ENCODE data around the gene MPPED1. TPM values are rescaled to one million over a fixed set of nuclear protein-coding genes. Genes with fewer than 3 reads are reported as not detected.

MPPED1 gene
- total and polyA plus RNA-seq, 8 donors, result 0.19 to 1.5 (median 0.47) TPM; not detected in 4

- no peaks in the 10 kb centered on the region for H3K4me1 ChIP-seq
- no peaks in the 10 kb centered on the region for H3K27me3 ChIP-seq
- no peak overlapping the region for H3K4me3 ChIP-seq
- TF ChIP-seq, protein P1, sequence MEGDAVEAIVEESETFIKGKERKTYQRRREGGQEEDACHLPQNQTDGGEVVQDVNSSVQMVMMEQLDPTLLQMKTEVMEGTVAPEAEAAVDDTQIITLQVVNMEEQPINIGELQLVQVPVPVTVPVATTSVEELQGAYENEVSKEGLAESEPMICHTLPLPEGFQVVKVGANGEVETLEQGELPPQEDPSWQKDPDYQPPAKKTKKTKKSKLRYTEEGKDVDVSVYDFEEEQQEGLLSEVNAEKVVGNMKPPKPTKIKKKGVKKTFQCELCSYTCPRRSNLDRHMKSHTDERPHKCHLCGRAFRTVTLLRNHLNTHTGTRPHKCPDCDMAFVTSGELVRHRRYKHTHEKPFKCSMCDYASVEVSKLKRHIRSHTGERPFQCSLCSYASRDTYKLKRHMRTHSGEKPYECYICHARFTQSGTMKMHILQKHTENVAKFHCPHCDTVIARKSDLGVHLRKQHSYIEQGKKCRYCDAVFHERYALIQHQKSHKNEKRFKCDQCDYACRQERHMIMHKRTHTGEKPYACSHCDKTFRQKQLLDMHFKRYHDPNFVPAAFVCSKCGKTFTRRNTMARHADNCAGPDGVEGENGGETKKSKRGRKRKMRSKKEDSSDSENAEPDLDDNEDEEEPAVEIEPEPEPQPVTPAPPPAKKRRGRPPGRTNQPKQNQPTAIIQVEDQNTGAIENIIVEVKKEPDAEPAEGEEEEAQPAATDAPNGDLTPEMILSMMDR (IDR thresholded peaks at IDR 0.05), result no peak
- no peak for DNase-seq
- H3K27ac ChIP-seq, result no peak overlapping the region
- WGBS, 5 donors, result 73 to 86% (median 78%) methylated on average over 17 to 18 of the region's 18 CpGs
- peaks cover 0 to 7% (median 3%) of the 10 kb centered on the region in 4 donors for H3K9me3 ChIP-seq
- peaks cover 0 to 7% (median 0%) of the 10 kb centered on the region in 4 donors for H3K36me3 ChIP-seq
- intact Hi-C loops (cut with DNase I; ENCODE audit: low total_unique reads), result no loop called here
These were observed 129.9 kb downstream of the MPPED1 start for GRCh38 chr22:43541462-43542407.

GRCh38 chr22:43542681-43543521 is 131.1 kb downstream of the MPPED1 start:
- no peaks in the 10 kb centered on the region for H3K27me3 ChIP-seq
- no peaks in the 10 kb centered on the region for H3K4me1 ChIP-seq
- WGBS, 5 donors, result 86 to 88% (median 88%) methylated on average over 20 to 23 of the region's 23 CpGs
- H3K27ac ChIP-seq, result no peak overlapping the region
- no peak for TF ChIP-seq POLR2A (IDR thresholded peaks at IDR 0.05)
- TF ChIP-seq EP300 (IDR thresholded peaks at IDR 0.05), result no peak
- TF ChIP-seq POLR2AphosphoS5 (IDR thresholded peaks at IDR 0.05), result no peak
- TF ChIP-seq, protein P1 (IDR thresholded peaks at IDR 0.05), result no peak
- intact Hi-C loops (cut with DNase I; ENCODE audit: low total_unique reads), result no loop called here
- H3K9me3 ChIP-seq, result no peaks in the 10 kb centered on the region
- H3K4me3 ChIP-seq, result no peak overlapping the region
- DNase-seq, result no peak
- H3K36me3 ChIP-seq, result no peaks in the 10 kb centered on the region

DNA sequence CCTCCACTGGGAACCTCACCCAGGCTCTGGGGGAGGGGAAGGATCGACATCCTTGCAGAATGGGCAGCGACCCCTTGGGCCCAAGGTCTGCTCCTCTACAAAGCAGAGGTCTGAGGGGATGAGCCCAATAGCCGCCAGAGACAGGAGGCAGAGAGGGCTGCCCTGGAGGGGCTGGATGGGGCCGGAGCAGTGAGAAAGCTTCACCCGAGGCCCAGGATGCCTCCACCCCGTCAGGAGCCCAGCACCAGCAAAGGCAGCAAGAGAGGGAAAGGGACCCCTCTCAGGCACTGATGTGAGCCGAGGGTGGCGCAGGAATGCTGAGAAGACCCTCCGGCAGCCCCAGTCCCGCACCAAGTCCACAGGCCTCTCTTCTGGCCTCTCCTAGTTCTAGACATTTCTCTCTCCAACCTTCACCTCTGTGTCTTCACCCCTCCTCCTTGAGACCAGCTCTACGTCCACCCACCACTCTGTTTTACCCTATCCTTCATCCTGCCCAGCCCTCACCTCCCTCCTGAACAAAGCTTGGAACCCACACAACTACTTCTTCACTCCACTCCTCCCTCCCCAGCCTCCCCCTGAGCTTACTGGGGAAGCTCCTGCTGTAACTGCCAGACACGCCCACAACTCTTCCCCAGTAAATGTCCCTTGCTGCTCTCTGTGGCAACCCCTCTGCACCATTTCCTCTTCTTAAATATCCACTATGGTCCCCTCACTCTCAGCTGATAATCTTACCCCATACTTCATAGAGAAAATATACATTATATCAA is 131.9 kb downstream of the MPPED1 start:
- H3K4me3 ChIP-seq, result no peak overlapping the region
- TF ChIP-seq, protein P1 (IDR thresholded peaks at IDR 0.05), result no peak
- no peak for TF ChIP-seq POLR2A (IDR thresholded peaks at IDR 0.05)
- no peak for TF ChIP-seq POLR2AphosphoS5 (IDR thresholded peaks at IDR 0.05)
- TF ChIP-seq EP300 (IDR thresholded peaks at IDR 0.05), result no peak
- no peaks in the 10 kb centered on the region for H3K9me3 ChIP-seq
- intact Hi-C loops (cut with DNase I; ENCODE audit: low total_unique reads), result no loop called here
- H3K4me1 ChIP-seq, result no peaks in the 10 kb centered on the region
- 73 to 90% (median 84%) methylated on average over 10 to 12 of the region's 12 CpGs for WGBS, 5 donors
- no peaks in the 10 kb centered on the region for H3K36me3 ChIP-seq
- H3K27ac ChIP-seq, result no peak overlapping the region
- no peak for DNase-seq
- H3K27me3 ChIP-seq, result no peaks in the 10 kb centered on the region

- DNase-seq, result no peak
- intact Hi-C loops (cut with DNase I; ENCODE audit: low total_unique reads), result no loop called here
- WGBS, 5 donors, result 50 to 80% (median 72%) methylated on average over 4 of the region's 4 CpGs
These were observed 132.5 kb downstream of the MPPED1 start for GRCh38 chr22:43544289-43544673.

More at GRCh38 chr22:43544289-43544673, 132.5 kb downstream of the MPPED1 start:
- TF ChIP-seq EP300 (IDR thresholded peaks at IDR 0.05) (no peak), POLR2A (IDR thresholded peaks at IDR 0.05) (no peak), POLR2AphosphoS5 (IDR thresholded peaks at IDR 0.05) (no peak)
- TF ChIP-seq, protein P1 (IDR thresholded peaks at IDR 0.05), result no peak
- Histone ChIP-seq H3K27ac (no peak overlapping the region), H3K4me1 (no peaks in the 10 kb centered on the region), H3K36me3 (no peaks in the 10 kb centered on the region), H3K27me3 (no peaks in the 10 kb centered on the region), H3K9me3 (no peaks in the 10 kb centered on the region), H3K4me3 (no peak overlapping the region)
